ENCODE measurements around the gene TMED7. TPM values are rescaled to one million over a fixed set of nuclear protein-coding genes. Genes with fewer than 3 reads are reported as not detected.
"Not testable (repeated sequence)": the region's sequence is repeated elsewhere in the genome, so short reads cannot be mapped to it uniquely, and the experiment has no call there.

TMED7 gene
- total RNA-seq (100 to 1,000 TPM in 1 of 2 donors, 10 to 100 TPM in 1; 76.9 to 142 TPM), polyA plus RNA-seq (ENCODE audit: insufficient read length in 2 of 2) (10 to 100 TPM; 58.6 to 78.5 TPM)
- long read RNA-seq, donor 1, transcript TMED7-201 (3 exons, 3,757 nt), result major isoform, 26 of 26 reads
- long read RNA-seq, donor 1, partial matches to known transcripts, result 0 of 26 reads
- long read RNA-seq, donor 1, other reads (novel, unspliced or antisense), result 0 of 26 reads
- long read RNA-seq, donor 2, transcript TMED7-201 (3 exons, 3,757 nt), result major isoform, 7 of 7 reads
- long read RNA-seq, donor 2, partial matches to known transcripts, result 0 of 7 reads
- long read RNA-seq, donor 2, other reads (novel, unspliced or antisense), result 0 of 7 reads
- long read RNA-seq, donor 3, transcript TMED7-201 (3 exons, 3,757 nt), result major isoform, 16 of 16 reads
- long read RNA-seq, donor 3, partial matches to known transcripts, result 0 of 16 reads
- long read RNA-seq, donor 3, other reads (novel, unspliced or antisense), result 0 of 16 reads
- long read RNA-seq, donor 4, transcript TMED7-201 (3 exons, 3,757 nt), result major isoform, 17 of 17 reads
- long read RNA-seq, donor 4, partial matches to known transcripts, result 0 of 17 reads
- long read RNA-seq, donor 4, other reads (novel, unspliced or antisense), result 0 of 17 reads

DNA sequence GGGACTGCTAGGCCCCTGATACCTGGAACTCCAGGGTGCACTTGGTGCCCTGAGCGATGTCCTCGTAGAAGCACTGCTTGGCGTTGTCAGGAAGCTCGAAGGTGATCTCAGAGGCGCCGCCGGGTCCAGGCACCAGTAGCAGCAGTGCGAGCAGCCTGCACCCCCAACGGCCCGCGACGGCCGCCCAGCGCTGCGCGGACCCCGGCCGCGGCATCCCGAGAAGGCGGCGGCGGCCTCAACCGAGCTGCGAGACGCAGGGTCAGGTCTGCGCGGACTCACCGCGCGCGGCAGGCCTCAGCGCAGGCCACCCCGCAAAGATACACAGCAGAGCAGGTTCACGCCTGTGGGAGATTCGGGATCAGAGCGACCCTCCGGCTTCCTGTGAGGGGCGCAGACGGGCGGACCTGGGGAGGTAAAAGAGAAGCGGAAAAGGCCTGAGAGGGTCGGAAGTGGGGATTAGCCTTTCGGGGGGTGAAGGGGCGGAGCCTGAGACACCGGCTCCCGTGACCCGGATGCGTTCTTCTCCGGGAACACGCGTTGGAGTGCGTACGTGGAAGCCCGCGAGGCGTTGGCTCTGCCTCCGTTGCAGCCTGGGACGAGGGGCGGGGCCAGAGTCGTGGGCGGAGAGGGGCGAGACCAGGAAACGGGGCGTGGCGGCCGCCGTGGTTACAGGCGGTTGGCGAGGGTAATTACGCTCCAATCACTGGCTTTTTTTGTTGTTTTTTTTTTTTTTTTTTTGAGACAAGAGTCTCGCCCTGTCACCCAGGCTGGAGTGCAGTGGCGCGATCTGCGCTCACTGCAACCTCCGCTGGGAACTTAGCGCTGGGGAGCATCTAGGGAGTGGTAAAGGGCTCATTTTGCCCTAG, at the start of gene TMED7:
Gene TMED7 (minus strand): TSS at position 458 of the 866 bp plus-strand sequence. CDS start 244 bp downstream, at position 214.
- WGBS (ENCODE audit: insufficient coverage), result under 1% methylated on average over 73 of the region's 77 CpGs

DNA sequence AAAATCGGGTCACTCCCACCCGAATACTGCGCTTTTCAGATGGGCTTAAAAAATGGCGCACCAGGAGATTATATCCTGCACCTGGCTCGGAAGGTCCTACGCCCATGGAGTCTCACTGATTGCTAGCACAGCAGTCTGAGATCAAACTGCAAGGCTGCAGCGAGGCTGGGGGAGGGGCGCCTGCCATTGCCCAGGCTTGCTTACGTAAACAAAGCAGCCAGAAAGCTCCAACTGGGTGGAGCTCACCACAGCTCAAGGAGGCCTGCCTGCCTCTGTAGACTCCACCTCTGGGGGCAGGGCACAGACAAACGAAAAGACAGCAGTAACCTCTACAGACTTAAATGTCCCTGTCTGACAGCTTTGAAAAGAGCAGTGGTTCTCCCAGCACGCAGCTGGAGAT, 48.9 kb upstream of the TMED7 start:
- not testable (repeated sequence) for H3K9me3 ChIP-seq (ENCODE audit: control insufficient read depth, insufficient read depth, low read length); H3K27ac ChIP-seq (ENCODE audit: low read depth, low read length); DNase-seq (ENCODE audit: low read depth in 4 of 6, low spot score in 6 of 6); H3K36me3 ChIP-seq (ENCODE audit: control insufficient read depth, insufficient read depth, low read length); H3K4me3 ChIP-seq (ENCODE audit: low read depth, low read length); H3K4me1 ChIP-seq (ENCODE audit: control insufficient read depth, insufficient read depth, low read length); H3K27me3 ChIP-seq (ENCODE audit: control insufficient read depth, insufficient read depth, low read length)
- 90% methylated on average over 9 of the region's 11 CpGs for WGBS (ENCODE audit: insufficient coverage)

More for the DNA sequence above, at the start of gene TMED7:
- Histone ChIP-seq H3K27ac (ENCODE audit: low read depth, low read length) (peak within 1 kb of the TSS; percentile 92), H3K9me3 (ENCODE audit: control insufficient read depth, insufficient read depth, low read length) (no peaks in the 10 kb centered on the region), H3K4me3 (ENCODE audit: low read depth, low read length) (peak within 1 kb of the TSS; percentile 84), H3K4me1 (ENCODE audit: control insufficient read depth, insufficient read depth, low read length) (peaks cover 3% of the 10 kb centered on the region), H3K36me3 (ENCODE audit: control insufficient read depth, insufficient read depth, low read length) (no peaks in the 10 kb centered on the region), H3K27me3 (ENCODE audit: control insufficient read depth, insufficient read depth, low read length) (no peaks in the 10 kb centered on the region)
- peak; percentile 90 to 99 (median 96) for DNase-seq (ENCODE audit: low read depth in 4 of 6, low spot score in 6 of 6)

DNA sequence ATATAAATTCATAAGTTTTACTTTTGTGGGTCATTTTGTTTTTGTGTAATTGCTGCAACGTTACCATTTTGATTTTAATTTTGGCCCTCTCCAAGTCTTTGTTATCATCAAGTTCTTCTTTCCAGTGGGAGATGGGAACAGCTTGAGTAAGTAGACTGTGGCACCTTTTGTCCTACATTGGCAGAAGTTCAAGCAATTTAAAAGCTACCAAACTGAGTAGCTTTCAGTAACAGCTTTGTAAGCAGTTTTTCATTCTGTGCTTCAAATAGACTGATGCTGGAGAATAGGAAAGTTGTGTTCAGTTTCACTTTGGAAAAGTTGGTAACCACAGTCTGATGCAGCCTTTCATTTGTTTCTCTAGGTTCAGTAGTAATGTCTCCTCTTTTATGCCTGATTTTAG, 47.8 kb upstream of the TMED7 start:
- WGBS (ENCODE audit: insufficient coverage), result no CpG with 5 or more reads among the region's 1 CpG

DNA sequence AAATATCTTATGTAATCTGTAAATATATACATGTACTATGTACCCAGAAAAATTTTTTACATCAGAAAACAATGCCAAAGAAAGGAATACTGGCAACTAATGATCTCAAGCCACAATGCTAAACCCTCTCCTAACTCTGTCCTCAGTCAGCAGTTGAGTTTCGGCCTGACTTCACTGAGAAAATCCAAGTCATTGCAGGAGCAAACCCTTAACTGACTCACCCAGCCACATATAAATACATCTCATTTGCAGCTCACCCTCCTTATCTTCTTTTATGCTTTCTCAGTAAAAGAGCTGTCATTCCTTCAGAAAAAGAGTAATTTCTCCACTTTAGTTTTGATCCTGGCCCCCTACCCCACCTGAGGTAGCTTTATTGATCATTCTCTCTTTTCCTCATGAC, 46.1 kb upstream of the TMED7 start:
- 100% methylated on average over 1 of the region's 1 CpG for WGBS (ENCODE audit: insufficient coverage)
- no peaks in the 10 kb centered on the region for H3K4me1 ChIP-seq (ENCODE audit: control insufficient read depth, insufficient read depth, low read length)
- no peak overlapping the region for H3K4me3 ChIP-seq (ENCODE audit: low read depth, low read length)
- H3K9me3 ChIP-seq (ENCODE audit: control insufficient read depth, insufficient read depth, low read length), result no peaks in the 10 kb centered on the region
- H3K27me3 ChIP-seq (ENCODE audit: control insufficient read depth, insufficient read depth, low read length), result no peaks in the 10 kb centered on the region
- no peak for DNase-seq (ENCODE audit: low read depth in 4 of 6, low spot score in 6 of 6)
- no peaks in the 10 kb centered on the region for H3K36me3 ChIP-seq (ENCODE audit: control insufficient read depth, insufficient read depth, low read length)
- no peak overlapping the region for H3K27ac ChIP-seq (ENCODE audit: low read depth, low read length)

More for the DNA sequence above, 47.8 kb upstream of the TMED7 start:
- no peaks in the 10 kb centered on the region for H3K36me3 ChIP-seq (ENCODE audit: control insufficient read depth, insufficient read depth, low read length)
- H3K27me3 ChIP-seq (ENCODE audit: control insufficient read depth, insufficient read depth, low read length), result no peaks in the 10 kb centered on the region
- no peaks in the 10 kb centered on the region for H3K9me3 ChIP-seq (ENCODE audit: control insufficient read depth, insufficient read depth, low read length)
- H3K4me1 ChIP-seq (ENCODE audit: control insufficient read depth, insufficient read depth, low read length), result no peaks in the 10 kb centered on the region
- H3K27ac ChIP-seq (ENCODE audit: low read depth, low read length), result peak overlapping the region; percentile 25
- no peak overlapping the region for H3K4me3 ChIP-seq (ENCODE audit: low read depth, low read length)
- peak in 4 of 6 donors; percentile 29 to 75 (median 64) for DNase-seq (ENCODE audit: low read depth in 4 of 6, low spot score in 6 of 6)

DNA sequence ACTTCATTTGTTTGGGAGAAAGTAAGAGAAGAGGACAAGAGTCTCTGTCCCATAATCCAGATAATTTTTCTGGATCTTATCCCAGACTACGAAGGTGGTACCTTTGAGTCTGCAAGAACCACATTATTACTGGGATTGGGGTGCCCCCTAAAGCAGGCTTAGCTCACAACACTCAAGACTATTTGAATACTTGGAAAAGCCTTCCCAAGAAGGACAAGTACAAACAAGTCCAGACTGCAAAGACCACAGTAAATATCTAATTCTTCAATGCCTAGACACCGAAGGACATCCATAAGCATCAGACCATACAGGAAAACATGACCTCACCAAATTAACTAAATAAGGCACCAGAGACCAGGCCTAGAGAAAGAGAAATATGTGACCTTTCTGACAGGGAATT, 40.2 kb upstream of the TMED7 start:
- H3K4me3 ChIP-seq (ENCODE audit: low read depth, low read length), result no peak overlapping the region
- no peaks in the 10 kb centered on the region for H3K36me3 ChIP-seq (ENCODE audit: control insufficient read depth, insufficient read depth, low read length)
- DNase-seq (ENCODE audit: low read depth in 4 of 6, low spot score in 6 of 6), result no peak
- no peaks in the 10 kb centered on the region for H3K27me3 ChIP-seq (ENCODE audit: control insufficient read depth, insufficient read depth, low read length)
- H3K4me1 ChIP-seq (ENCODE audit: control insufficient read depth, insufficient read depth, low read length), result no peaks in the 10 kb centered on the region
- no peaks in the 10 kb centered on the region for H3K9me3 ChIP-seq (ENCODE audit: control insufficient read depth, insufficient read depth, low read length)
- WGBS (ENCODE audit: insufficient coverage), result no CpG with 5 or more reads among the region's 2 CpGs
- no peak overlapping the region for H3K27ac ChIP-seq (ENCODE audit: low read depth, low read length)

DNA sequence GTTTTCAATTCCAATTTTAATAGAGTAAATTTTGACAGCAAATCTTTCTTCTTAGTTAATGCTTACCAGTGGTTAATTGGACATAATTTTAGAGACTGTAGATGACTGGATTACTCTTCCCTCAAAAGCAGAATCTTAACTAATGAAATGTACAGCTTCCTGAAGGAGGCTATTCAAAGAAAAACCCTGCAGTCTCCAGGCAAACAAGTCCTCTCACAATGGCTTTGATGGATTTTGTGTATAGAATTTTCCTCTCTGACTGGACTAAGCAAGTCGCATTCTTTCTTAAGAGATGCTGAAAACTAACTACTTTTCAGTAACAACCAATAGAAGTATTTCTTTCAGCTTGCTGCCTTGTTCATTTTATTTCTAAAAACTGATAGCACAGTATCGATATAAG, 35.7 kb upstream of the TMED7 start:
- Histone ChIP-seq H3K9me3 (ENCODE audit: control insufficient read depth, insufficient read depth, low read length) (no peaks in the 10 kb centered on the region), H3K27me3 (ENCODE audit: control insufficient read depth, insufficient read depth, low read length) (no peaks in the 10 kb centered on the region), H3K27ac (ENCODE audit: low read depth, low read length) (peak overlapping the region; percentile 75), H3K36me3 (ENCODE audit: control insufficient read depth, insufficient read depth, low read length) (no peaks in the 10 kb centered on the region), H3K4me3 (ENCODE audit: low read depth, low read length) (no peak overlapping the region), H3K4me1 (ENCODE audit: control insufficient read depth, insufficient read depth, low read length) (no peaks in the 10 kb centered on the region)
- no CpG with 5 or more reads among the region's 2 CpGs for WGBS (ENCODE audit: insufficient coverage)
- DNase-seq (ENCODE audit: low read depth in 4 of 6, low spot score in 6 of 6), result peak in 2 of 6 donors; percentile 43 to 46

DNA sequence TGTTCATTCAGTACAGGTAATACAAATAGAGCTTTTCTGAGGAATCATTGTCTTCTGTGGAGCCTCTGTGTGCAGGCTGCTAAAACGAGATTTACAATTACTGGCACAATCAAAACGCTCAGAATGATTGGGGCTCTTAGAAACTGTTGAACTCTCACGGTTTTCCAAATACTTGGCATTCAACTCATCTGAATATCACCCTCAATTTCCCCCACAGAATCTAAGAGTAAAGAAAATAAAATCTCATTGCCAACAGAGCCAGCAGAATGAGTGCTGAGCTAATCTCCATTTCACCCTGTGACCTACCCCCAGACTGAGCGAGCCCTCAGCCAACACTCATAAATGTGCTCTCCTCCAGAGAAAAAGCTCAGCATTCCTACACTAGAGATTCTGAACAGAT, 35.3 kb upstream of the TMED7 start:
- 8% methylated on average over 4 of the region's 4 CpGs for WGBS (ENCODE audit: insufficient coverage)
- no peaks in the 10 kb centered on the region for H3K36me3 ChIP-seq (ENCODE audit: control insufficient read depth, insufficient read depth, low read length)
- no peaks in the 10 kb centered on the region for H3K9me3 ChIP-seq (ENCODE audit: control insufficient read depth, insufficient read depth, low read length)
- peak in 5 of 6 donors; percentile 35 to 83 (median 39) for DNase-seq (ENCODE audit: low read depth in 4 of 6, low spot score in 6 of 6)
- H3K4me1 ChIP-seq (ENCODE audit: control insufficient read depth, insufficient read depth, low read length), result no peaks in the 10 kb centered on the region
- peak overlapping the region; percentile 4 for H3K4me3 ChIP-seq (ENCODE audit: low read depth, low read length)
- H3K27ac ChIP-seq (ENCODE audit: low read depth, low read length), result peak overlapping the region; percentile 75
- no peaks in the 10 kb centered on the region for H3K27me3 ChIP-seq (ENCODE audit: control insufficient read depth, insufficient read depth, low read length)

DNA sequence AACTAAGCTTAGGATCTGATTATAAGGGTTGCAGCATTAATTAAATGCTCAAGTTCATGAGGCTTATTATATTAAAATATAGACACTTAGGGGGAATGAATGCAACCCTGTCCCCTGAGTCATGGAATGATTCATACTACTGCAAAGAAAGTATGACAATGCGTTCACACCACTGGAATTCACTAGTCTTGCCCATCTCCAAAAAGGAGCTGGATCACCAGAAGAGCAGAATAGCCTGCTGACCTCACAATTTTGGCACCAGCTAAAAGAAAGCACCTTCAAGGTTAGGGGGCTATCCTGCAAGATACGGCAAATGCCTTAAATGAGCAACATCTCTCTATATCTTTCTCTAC, 32.0 kb upstream of the TMED7 start:
- 100% methylated on average over 1 of the region's 2 CpGs for WGBS (ENCODE audit: insufficient coverage)
- no peak overlapping the region for H3K4me3 ChIP-seq (ENCODE audit: low read depth, low read length)
- H3K4me1 ChIP-seq (ENCODE audit: control insufficient read depth, insufficient read depth, low read length), result no peaks in the 10 kb centered on the region
- no peak overlapping the region for H3K27ac ChIP-seq (ENCODE audit: low read depth, low read length)
- H3K36me3 ChIP-seq (ENCODE audit: control insufficient read depth, insufficient read depth, low read length), result no peaks in the 10 kb centered on the region
- no peaks in the 10 kb centered on the region for H3K9me3 ChIP-seq (ENCODE audit: control insufficient read depth, insufficient read depth, low read length)
- H3K27me3 ChIP-seq (ENCODE audit: control insufficient read depth, insufficient read depth, low read length), result no peaks in the 10 kb centered on the region
- DNase-seq (ENCODE audit: low read depth in 4 of 6, low spot score in 6 of 6), result no peak

DNA sequence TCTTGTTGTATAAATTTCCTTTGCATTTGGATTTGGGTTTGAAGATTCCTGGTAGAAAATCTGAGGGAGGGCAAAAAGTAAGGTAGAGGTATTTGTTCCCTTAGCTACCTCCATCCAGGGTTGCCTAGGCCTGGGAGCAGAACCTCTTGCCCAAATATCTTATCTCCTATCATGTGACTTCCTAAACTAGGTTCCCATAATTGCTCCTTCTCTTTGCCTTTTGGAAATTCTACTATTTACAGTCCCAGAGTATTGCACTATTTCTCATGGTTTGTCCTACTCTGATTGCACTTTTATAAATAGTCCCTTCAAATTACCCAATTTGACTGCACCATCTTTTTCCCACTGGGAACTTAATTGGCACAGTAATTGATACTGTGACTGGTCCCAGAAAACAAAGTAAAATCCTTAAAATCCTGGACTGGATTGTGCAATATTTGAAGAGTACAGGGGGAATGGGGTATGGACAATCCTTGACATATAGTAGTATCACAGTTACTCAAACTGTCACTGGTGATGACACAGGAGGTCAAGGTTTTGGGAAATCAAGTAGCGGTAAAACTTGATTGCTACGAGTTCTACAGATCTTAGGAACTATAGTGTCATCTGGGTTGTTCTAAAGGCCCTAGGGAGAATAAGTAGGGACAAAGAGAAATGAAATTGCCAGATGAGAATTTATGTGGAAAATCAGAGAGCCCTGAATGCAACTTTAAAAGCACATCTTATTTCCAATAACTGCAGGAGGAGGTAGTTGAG, 31.5 kb upstream of the TMED7 start:
- Histone ChIP-seq H3K9me3 (ENCODE audit: control insufficient read depth, insufficient read depth, low read length) (no peaks in the 10 kb centered on the region), H3K27me3 (ENCODE audit: control insufficient read depth, insufficient read depth, low read length) (no peaks in the 10 kb centered on the region), H3K4me1 (ENCODE audit: control insufficient read depth, insufficient read depth, low read length) (no peaks in the 10 kb centered on the region), H3K36me3 (ENCODE audit: control insufficient read depth, insufficient read depth, low read length) (no peaks in the 10 kb centered on the region), H3K4me3 (ENCODE audit: low read depth, low read length) (no peak overlapping the region), H3K27ac (ENCODE audit: low read depth, low read length) (no peak overlapping the region)
- WGBS (ENCODE audit: insufficient coverage), result 90% methylated on average over 2 of the region's 2 CpGs
- DNase-seq (ENCODE audit: low read depth in 4 of 6, low spot score in 6 of 6), result no peak
